SK-N-SH (cell line): ENCODE measurements around the gene HSPA1L. TPM values are rescaled to one million over a fixed set of nuclear protein-coding genes. Genes with fewer than 3 reads are reported as not detected.

ENCODE experiments used
- CTCF ChIA-PET: fragments of 300-600, 350-600 bp; formaldehyde crosslinking; extraction: SDS; loops from one replicate; lab custom pipeline; 2021; lab: Yijun Ruan, JAX
- POLR2A ChIA-PET: fragments of 350-600 bp; sonication (Branson Sonifier 250); formaldehyde crosslinking; extraction: SDS; loops from one replicate; lab custom pipeline; 2020; ENCODE audit warnings: antibody characterized with exemption, inconsistent platforms; lab: Yijun Ruan, JAX
- DNase-seq: peaks from one replicate; pipeline ENCODE4 v3.0.0; 2012
- H2AFZ ChIP-seq: fragments of 200-600 bp; sonication (generic); 2 replicates; pipeline ENCODE4 v1.8.1; 2016; ENCODE audit warnings: antibody characterized with exemption, mild to moderate bottlenecking, low read depth
- H3F3A ChIP-seq: fragments of 200-600 bp; sonication (generic); replicated peaks from 2 replicates; pipeline ENCODE3; 2016; ENCODE audit warnings: antibody characterized with exemption, mild to moderate bottlenecking; ENCODE audit not compliant: insufficient read depth
- H3K27ac ChIP-seq, 2 experiments: fragments of 200-500 bp in 1 of 2; fragments of 200-600 bp in 1 of 2; sonication (Bioruptor generic) in 1 of 2; sonication (generic), shearing (Covaris generic) in 1 of 2; 2 replicates each; pipeline versions ENCODE4 v1.5.1 to v1.6.1; 2014 to 2016; ENCODE audit warnings: low read depth in 2 of 2, inconsistent platforms in 1 of 2, low read length in 1 of 2, mild to moderate bottlenecking in 1 of 2, mixed read lengths in 1 of 2
- H3K27me3 ChIP-seq: fragments of 200-600 bp; sonication (generic), shearing (Covaris generic); 2 replicates; pipeline ENCODE4 v1.6.1; 2016; ENCODE audit warnings: mixed run types; ENCODE audit not compliant: insufficient read depth
- H3K36me3 ChIP-seq, 2 experiments: fragments of 200-500 bp in 1 of 2; fragments of 200-600 bp in 1 of 2; sonication (Bioruptor generic) in 1 of 2; sonication (generic) in 1 of 2; replicated peaks in 1 of 2; 2 replicates each; pipeline versions ENCODE3 to v1.5.1; 2014 to 2016; ENCODE audit warnings: low read length in 1 of 2, mild to moderate bottlenecking in 1 of 2; ENCODE audit not compliant: insufficient read depth in 2 of 2, control insufficient read depth in 1 of 2
- H3K4me1 ChIP-seq, 2 experiments: fragments of 200-500 bp in 1 of 2; fragments of 200-600 bp in 1 of 2; sonication (Bioruptor generic) in 1 of 2; sonication (generic), shearing (Covaris generic) in 1 of 2; 2 replicates each; pipeline versions ENCODE4 v1.5.1 to v1.6.1; 2014 to 2016; ENCODE audit warnings: low read depth in 1 of 2, low read length in 1 of 2, mixed run types in 1 of 2; ENCODE audit not compliant: insufficient read depth in 2 of 2, control insufficient read depth in 1 of 2
- H3K4me2 ChIP-seq: fragments of 200-600 bp; sonication (generic), shearing (Covaris generic); 2 replicates; pipeline ENCODE4 v1.6.1; 2017; ENCODE audit warnings: mixed run types
- H3K4me3 ChIP-seq, 2 experiments: fragments of 200-500 bp in 1 of 2; fragments of 200-600 bp in 1 of 2; sonication (Bioruptor generic) in 1 of 2; sonication (generic), shearing (Covaris generic) in 1 of 2; 2 replicates each; pipeline versions ENCODE4 v1.5.1 to v1.8.1; 2014 to 2016; ENCODE audit warnings: low read depth in 2 of 2, inconsistent platforms in 1 of 2, low read length in 1 of 2, mild to moderate bottlenecking in 1 of 2, mixed read lengths in 1 of 2, moderate library complexity in 1 of 2
- H3K79me2 ChIP-seq: fragments of 200-600 bp; sonication (generic); 2 replicates; pipeline ENCODE4 v1.8.1; 2017; ENCODE audit warnings: mild to moderate bottlenecking; ENCODE audit not compliant: insufficient read depth
- H3K9ac ChIP-seq: fragments of 200-600 bp; sonication (generic); 2 replicates; pipeline ENCODE4 v1.6.1; 2017; ENCODE audit warnings: mixed run types
- H3K9me2 ChIP-seq: fragments of 200-600 bp; sonication (generic); 2 replicates; pipeline ENCODE4 v1.6.1; 2017; ENCODE audit warnings: mixed run types
- H3K9me3 ChIP-seq: fragments of 200-600 bp; sonication (generic); 2 replicates; pipeline ENCODE4 v1.6.1; 2017; ENCODE audit warnings: mixed run types, mild to moderate bottlenecking, moderate library complexity
- H4K20me1 ChIP-seq: fragments of 200-600 bp; sonication (generic); 2 replicates; pipeline ENCODE4 v1.6.1; 2017; ENCODE audit warnings: mild to moderate bottlenecking, mixed run types; ENCODE audit not compliant: insufficient read depth
- EP300 ChIP-seq, 2 experiments: IDR thresholded peaks; 2 replicates each; pipeline versions ENCODE4 v1.4.0 to v1.6.1; 2012; ENCODE audit warnings: borderline replicate concordance in 1 of 2, low read depth in 1 of 2, low read length in 1 of 2
- GABPA ChIP-seq: IDR thresholded peaks from 2 replicates; pipeline ENCODE4 v1.4.0; 2012; ENCODE audit warnings: low read depth, mild to moderate bottlenecking
- NRF1 ChIP-seq: IDR thresholded peaks from 2 replicates; pipeline ENCODE4 v1.6.1; 2012; ENCODE audit warnings: low read depth, mild to moderate bottlenecking, low read length
- POLR2AphosphoS5 ChIP-seq: IDR thresholded peaks from 2 replicates; pipeline ENCODE4 v1.6.1; 2012; ENCODE audit warnings: low read depth, low read length
- RAD21 ChIP-seq: IDR thresholded peaks from 2 replicates; pipeline ENCODE4 v1.6.1; 2012; ENCODE audit warnings: mild to moderate bottlenecking, low read length
- RXRA ChIP-seq: IDR thresholded peaks from 2 replicates; pipeline ENCODE4 v1.4.0; 2012; ENCODE audit warnings: low read depth, mild to moderate bottlenecking, borderline replicate concordance
- YY1 ChIP-seq: IDR thresholded peaks from 2 replicates; pipeline ENCODE4 v1.4.0; 2012; ENCODE audit warnings: low read depth, mild to moderate bottlenecking
- WGBS: methylation state at CpG from one replicate; pipeline ENCODE4 v1.1.6; 2017; ENCODE audit warnings: low lambda C conversion rate; 5-methylcytosine and 5-hydroxymethylcytosine counted together
- polyA plus RNA-seq, 3 experiments: library from polyadenylated mRNA; depleted of rRNA; stranded (reverse); fragments of >200 nt; gene quantifications; 2 replicates each; pipeline ENCODE4 v1.2.3, GENCODE V29; 2012
- TF ChIP-seq, protein P1 (sequence below): IDR thresholded peaks from 2 replicates; pipeline ENCODE4 v1.6.1; 2012; ENCODE audit warnings: mild to moderate bottlenecking, low read depth, low read length, moderate library complexity

HSPA1L gene
- polyA plus RNA-seq, 1 of the 3 experiments (the other 2 are of a cell fraction): 0.69 TPM

GRCh38 chr6:31861919-31862343 is 46.8 kb upstream of the HSPA1L start (continued):
- TF ChIP-seq RAD21: no peak
- TF ChIP-seq, all 33 proteins: peak for 0

DNA sequence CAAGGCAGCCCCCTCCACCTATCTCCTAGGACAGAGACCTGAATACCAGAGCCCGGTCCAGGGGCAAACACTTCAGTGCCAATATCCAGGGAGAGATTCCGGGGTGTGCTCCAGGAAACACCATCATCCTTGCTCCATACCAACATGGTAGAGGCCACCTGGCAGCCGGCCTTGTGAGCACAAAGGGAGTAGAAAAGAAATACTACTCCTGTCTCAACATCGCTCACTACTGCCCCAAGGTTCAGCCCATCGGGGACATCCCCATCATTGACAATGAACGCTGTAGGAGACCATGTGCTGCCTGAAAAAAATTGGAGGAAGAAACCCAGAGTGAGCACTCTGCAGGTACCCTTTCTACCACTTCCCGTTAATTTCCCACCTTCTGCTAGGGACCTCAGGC is 46.1 kb upstream of the HSPA1L start:
- ChIA-PET POLR2A (no interaction called here), CTCF (no interaction called here)
- Histone ChIP-seq H3K36me3 (peaks cover 4 to 11% of the 10 kb centered on the region in 2 experiments), H3K79me2 (peaks cover 10% of the 10 kb centered on the region), H2AFZ (no peak overlapping the region), H3K4me2 (no peak overlapping the region), H3K4me3 (no peak overlapping the region), H3K27ac (no peak overlapping the region), H3K9me3 (no peaks in the 10 kb centered on the region), H3K9me2 (no peaks in the 10 kb centered on the region), H3K9ac (no peak overlapping the region), H4K20me1 (no peaks in the 10 kb centered on the region), H3F3A (peaks cover 15% of the 10 kb centered on the region), H3K27me3 (no peaks in the 10 kb centered on the region), H3K4me1 (peaks cover 0 to 14% of the 10 kb centered on the region in 2 experiments; a peak in 1 of 4 replicates)
- no peak for TF ChIP-seq NRF1
- no peak for TF ChIP-seq YY1
- no peak for TF ChIP-seq POLR2AphosphoS5
- TF ChIP-seq, protein P1, sequence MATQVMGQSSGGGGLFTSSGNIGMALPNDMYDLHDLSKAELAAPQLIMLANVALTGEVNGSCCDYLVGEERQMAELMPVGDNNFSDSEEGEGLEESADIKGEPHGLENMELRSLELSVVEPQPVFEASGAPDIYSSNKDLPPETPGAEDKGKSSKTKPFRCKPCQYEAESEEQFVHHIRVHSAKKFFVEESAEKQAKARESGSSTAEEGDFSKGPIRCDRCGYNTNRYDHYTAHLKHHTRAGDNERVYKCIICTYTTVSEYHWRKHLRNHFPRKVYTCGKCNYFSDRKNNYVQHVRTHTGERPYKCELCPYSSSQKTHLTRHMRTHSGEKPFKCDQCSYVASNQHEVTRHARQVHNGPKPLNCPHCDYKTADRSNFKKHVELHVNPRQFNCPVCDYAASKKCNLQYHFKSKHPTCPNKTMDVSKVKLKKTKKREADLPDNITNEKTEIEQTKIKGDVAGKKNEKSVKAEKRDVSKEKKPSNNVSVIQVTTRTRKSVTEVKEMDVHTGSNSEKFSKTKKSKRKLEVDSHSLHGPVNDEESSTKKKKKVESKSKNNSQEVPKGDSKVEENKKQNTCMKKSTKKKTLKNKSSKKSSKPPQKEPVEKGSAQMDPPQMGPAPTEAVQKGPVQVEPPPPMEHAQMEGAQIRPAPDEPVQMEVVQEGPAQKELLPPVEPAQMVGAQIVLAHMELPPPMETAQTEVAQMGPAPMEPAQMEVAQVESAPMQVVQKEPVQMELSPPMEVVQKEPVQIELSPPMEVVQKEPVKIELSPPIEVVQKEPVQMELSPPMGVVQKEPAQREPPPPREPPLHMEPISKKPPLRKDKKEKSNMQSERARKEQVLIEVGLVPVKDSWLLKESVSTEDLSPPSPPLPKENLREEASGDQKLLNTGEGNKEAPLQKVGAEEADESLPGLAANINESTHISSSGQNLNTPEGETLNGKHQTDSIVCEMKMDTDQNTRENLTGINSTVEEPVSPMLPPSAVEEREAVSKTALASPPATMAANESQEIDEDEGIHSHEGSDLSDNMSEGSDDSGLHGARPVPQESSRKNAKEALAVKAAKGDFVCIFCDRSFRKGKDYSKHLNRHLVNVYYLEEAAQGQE: no peak
- 88% methylated on average over 7 of the region's 7 CpGs for WGBS
- no peak for DNase-seq

DNA sequence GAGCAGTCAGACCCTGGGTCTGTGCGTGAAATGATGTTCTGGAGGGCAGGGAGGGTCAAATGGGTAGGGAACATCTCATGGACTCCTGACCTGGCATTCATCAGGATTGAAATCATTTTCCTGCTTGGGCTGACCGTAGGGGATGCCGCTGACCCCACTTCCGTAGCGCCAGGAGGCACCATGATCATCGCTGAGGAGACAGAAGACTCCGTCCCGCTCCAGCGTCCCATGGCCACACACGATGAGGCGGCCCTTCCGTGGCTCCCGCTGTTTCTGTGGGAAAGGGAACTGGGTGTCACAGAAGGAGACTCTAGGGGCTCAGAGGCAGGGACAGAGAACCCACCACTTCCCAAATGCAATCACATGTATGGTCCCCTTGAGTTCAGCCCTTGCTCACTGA is 45.3 kb upstream of the HSPA1L start:
- ChIA-PET POLR2A (no interaction called here), CTCF (no interaction called here)
- H3K27ac ChIP-seq: no peak overlapping the region
- no peak overlapping the region for H3K9ac ChIP-seq
- H3K9me3 ChIP-seq: no peaks in the 10 kb centered on the region
- peaks cover 10% of the 10 kb centered on the region for H3K79me2 ChIP-seq
- no peaks in the 10 kb centered on the region for H4K20me1 ChIP-seq
- no peak for TF ChIP-seq GABPA
- no peak for TF ChIP-seq NRF1
- no peak for TF ChIP-seq EP300 (IDR thresholded peaks at IDR 0.05; ENCODE audit: borderline replicate concordance in 1 of 2, low read depth in 1 of 2, low read length in 1 of 2)
- TF ChIP-seq, protein P1: no peak
- no peak for TF ChIP-seq RXRA
- H3K4me1 ChIP-seq: peaks cover 0 to 14% of the 10 kb centered on the region in 2 experiments; a peak in 1 of 4 replicates
- no peak overlapping the region for H3K4me3 ChIP-seq
- 100% methylated on average over 6 of the region's 13 CpGs for WGBS
- no peak overlapping the region for H2AFZ ChIP-seq
- peaks cover 15% of the 10 kb centered on the region for H3F3A ChIP-seq
- H3K27me3 ChIP-seq: no peaks in the 10 kb centered on the region
- DNase-seq: no peak
- peaks cover 4 to 11% of the 10 kb centered on the region in 2 experiments for H3K36me3 ChIP-seq
- no peaks in the 10 kb centered on the region for H3K9me2 ChIP-seq
- no peak overlapping the region for H3K4me2 ChIP-seq
